ENCODE results near the gene DHX36.

DHX36 gene

GRCh38 chr3:154254527-154254926 lies 69.8 kb downstream of the DHX36 start:
- ATAC-seq (replicated peaks) (no peak), DNase-seq (no peak)
- Mint-ChIP-seq H3K4me3 (no peak overlapping the region), H3K27ac (no peak overlapping the region), H3K9me3 (peaks cover 0 to 3% of the 10 kb centered on the region in 2 donors), H3K36me3 (peaks cover 47 to 61% of the 10 kb centered on the region in 2 donors), H3K4me1 (peaks cover 2 to 5% of the 10 kb centered on the region in 2 donors), H3K27me3 (no peaks in the 10 kb centered on the region)

GRCh38 chr3:154252759-154253638 lies 71.3 kb downstream of the DHX36 start:
- Mint-ChIP-seq H3K4me3 (no peak overlapping the region), H3K36me3 (peaks cover 32 to 52% of the 10 kb centered on the region in 2 donors), H3K27ac (no peak overlapping the region), H3K27me3 (no peaks in the 10 kb centered on the region), H3K9me3 (no peaks in the 10 kb centered on the region), H3K4me1 (peaks cover 2 to 5% of the 10 kb centered on the region in 2 donors)
- peak; percentile 80 to 88 for ATAC-seq (replicated peaks)
- peak; percentile 44 for DNase-seq

- H3K9me3 Mint-ChIP-seq, result no peaks in the 10 kb centered on the region
- ATAC-seq (replicated peaks) (no peak), DNase-seq (no peak)
- H3K27me3 Mint-ChIP-seq, result no peaks in the 10 kb centered on the region
- no peak overlapping the region for H3K4me3 Mint-ChIP-seq
- H3K4me1 Mint-ChIP-seq, result peaks cover 2 to 5% of the 10 kb centered on the region in 2 donors
- H3K27ac Mint-ChIP-seq, result no peak overlapping the region
- peaks cover 25 to 52% of the 10 kb centered on the region in 2 donors for H3K36me3 Mint-ChIP-seq
Measured at GRCh38 chr3:154251610-154252009, 72.7 kb downstream of the DHX36 start.

- H3K4me1 Mint-ChIP-seq, result peaks cover 2 to 5% of the 10 kb centered on the region in 2 donors
- peaks cover 22 to 50% of the 10 kb centered on the region in 2 donors for H3K36me3 Mint-ChIP-seq
- no peak overlapping the region for H3K4me3 Mint-ChIP-seq
- no peak for ATAC-seq (replicated peaks)
- no peak overlapping the region for H3K27ac Mint-ChIP-seq
- H3K9me3 Mint-ChIP-seq, result no peaks in the 10 kb centered on the region
- no peak for DNase-seq
- no peaks in the 10 kb centered on the region for H3K27me3 Mint-ChIP-seq
Measured at GRCh38 chr3:154250291-154250690, 74.0 kb downstream of the DHX36 start.

GRCh38 chr3:154247806-154248415 lies 76.4 kb downstream of the DHX36 start:
- Mint-ChIP-seq H3K9me3 (no peaks in the 10 kb centered on the region), H3K4me1 (peaks cover 1 to 3% of the 10 kb centered on the region in 2 donors), H3K36me3 (peaks cover 16 to 39% of the 10 kb centered on the region in 2 donors), H3K27ac (no peak overlapping the region), H3K27me3 (no peaks in the 10 kb centered on the region), H3K4me3 (no peak overlapping the region)
- DNase-seq, result no peak
- ATAC-seq (replicated peaks), result no peak

GRCh38 chr3:154244644-154245043 lies 79.6 kb downstream of the DHX36 start:
- DNase-seq, result no peak
- no peak overlapping the region for H3K27ac Mint-ChIP-seq
- H3K9me3 Mint-ChIP-seq, result no peaks in the 10 kb centered on the region
- peaks cover 0 to 2% of the 10 kb centered on the region in 2 donors for H3K27me3 Mint-ChIP-seq
- ATAC-seq (replicated peaks), result no peak
- H3K36me3 Mint-ChIP-seq, result peaks cover 3 to 21% of the 10 kb centered on the region in 2 donors
- H3K4me1 Mint-ChIP-seq, result no peaks in the 10 kb centered on the region
- H3K4me3 Mint-ChIP-seq, result no peak overlapping the region

GRCh38 chr3:154243353-154243752 lies 80.9 kb downstream of the DHX36 start:
- Mint-ChIP-seq H3K4me1 (no peaks in the 10 kb centered on the region), H3K4me3 (no peak overlapping the region), H3K36me3 (peaks cover 3 to 17% of the 10 kb centered on the region in 2 donors), H3K9me3 (no peaks in the 10 kb centered on the region), H3K27me3 (peaks cover 4 to 6% of the 10 kb centered on the region in 2 donors), H3K27ac (no peak overlapping the region)
- no peak for ATAC-seq (replicated peaks)
- no peak for DNase-seq

GRCh38 chr3:154242766-154243165 lies 81.5 kb downstream of the DHX36 start:
- H3K36me3 Mint-ChIP-seq, result peaks cover 3 to 17% of the 10 kb centered on the region in 2 donors
- H3K9me3 Mint-ChIP-seq, result no peaks in the 10 kb centered on the region
- no peak for ATAC-seq (replicated peaks)
- H3K27me3 Mint-ChIP-seq, result peaks cover 4 to 6% of the 10 kb centered on the region in 2 donors
- DNase-seq, result no peak
- no peak overlapping the region for H3K4me3 Mint-ChIP-seq
- no peaks in the 10 kb centered on the region for H3K4me1 Mint-ChIP-seq
- H3K27ac Mint-ChIP-seq, result no peak overlapping the region

GRCh38 chr3:154241496-154241895 lies 82.8 kb downstream of the DHX36 start:
- no peak overlapping the region for H3K27ac Mint-ChIP-seq
- ATAC-seq (replicated peaks) (no peak), DNase-seq (no peak)

GRCh38 chr3:154240235-154240634 lies 84.1 kb downstream of the DHX36 start:
- Mint-ChIP-seq H3K27me3 (peaks cover 4 to 6% of the 10 kb centered on the region in 2 donors), H3K4me3 (no peak overlapping the region), H3K27ac (no peak overlapping the region), H3K36me3 (no peaks in the 10 kb centered on the region), H3K9me3 (no peaks in the 10 kb centered on the region), H3K4me1 (no peaks in the 10 kb centered on the region)
- DNase-seq (no peak), ATAC-seq (replicated peaks) (no peak)

More at GRCh38 chr3:154241496-154241895, 82.8 kb downstream of the DHX36 start:
- Mint-ChIP-seq H3K4me1 (no peaks in the 10 kb centered on the region), H3K27me3 (peaks cover 4 to 6% of the 10 kb centered on the region in 2 donors), H3K9me3 (no peaks in the 10 kb centered on the region), H3K36me3 (peaks cover 0 to 5% of the 10 kb centered on the region in 2 donors), H3K4me3 (no peak overlapping the region)

- Mint-ChIP-seq H3K27me3 (peaks cover 4 to 6% of the 10 kb centered on the region in 2 donors), H3K4me1 (no peaks in the 10 kb centered on the region), H3K4me3 (no peak overlapping the region), H3K27ac (no peak overlapping the region), H3K9me3 (no peaks in the 10 kb centered on the region), H3K36me3 (no peaks in the 10 kb centered on the region)
- ATAC-seq (replicated peaks) (no peak), DNase-seq (no peak)
Measured at GRCh38 chr3:154236331-154236730, 88.0 kb downstream of the DHX36 start.

- Mint-ChIP-seq H3K9me3 (no peaks in the 10 kb centered on the region), H3K4me1 (no peaks in the 10 kb centered on the region), H3K27me3 (peaks cover 4 to 6% of the 10 kb centered on the region in 2 donors), H3K4me3 (no peak overlapping the region), H3K36me3 (no peaks in the 10 kb centered on the region), H3K27ac (no peak overlapping the region)
- DNase-seq (no peak), ATAC-seq (replicated peaks) (no peak)
Measured at GRCh38 chr3:154235330-154235729, 89.0 kb downstream of the DHX36 start.

GRCh38 chr3:154229217-154229590 lies 95.1 kb downstream of the DHX36 start:
- Mint-ChIP-seq H3K4me1 (no peaks in the 10 kb centered on the region), H3K27me3 (no peaks in the 10 kb centered on the region), H3K27ac (no peak overlapping the region), H3K9me3 (no peaks in the 10 kb centered on the region), H3K4me3 (no peak overlapping the region), H3K36me3 (no peaks in the 10 kb centered on the region)
- no peak for DNase-seq
- no peak for ATAC-seq (replicated peaks)

GRCh38 chr3:154228561-154229216 lies 95.6 kb downstream of the DHX36 start:
- H3K4me3 Mint-ChIP-seq, result no peak overlapping the region
- ATAC-seq (replicated peaks), result no peak
- no peaks in the 10 kb centered on the region for H3K36me3 Mint-ChIP-seq
- no peaks in the 10 kb centered on the region for H3K9me3 Mint-ChIP-seq
- no peaks in the 10 kb centered on the region for H3K27me3 Mint-ChIP-seq
- H3K4me1 Mint-ChIP-seq, result no peaks in the 10 kb centered on the region
- no peak for DNase-seq
- no peak overlapping the region for H3K27ac Mint-ChIP-seq

Data from stimulated activated naive B cell treated with anti-CD40 and anti-IgM and Interleukin-4, amounts not matched to agents 10 μg/mL and 1 μg/mL and 100 μg/mL, for 72 hours (primary cell).